Gastrocnemius medialis (tissue), 4 donors: ENCODE data around the gene PLPPR1. TPM values are rescaled to one million over a fixed set of nuclear protein-coding genes. Genes with fewer than 3 reads are reported as not detected.

Experiments used
- ATAC-seq, 2 donors: fragments of 150-250 bp; one replicate each; pipeline ENCODE4 v1.9.1; 2016
- DNase-seq, 2 donors: peaks; one replicate each; pipeline ENCODE4 v3.0.0-alpha.2; 2019
- H3K27ac ChIP-seq, 4 donors: fragments of 200-600 bp; sonication (generic); 1 replicate in 1 of 4; 2 replicates in 3 of 4; pipeline ENCODE4 v1.5.1; 2016 to 2018; ENCODE audit warnings: mild to moderate bottlenecking in 2 of 4, moderate library complexity in 1 of 4
- H3K27me3 ChIP-seq, 3 donors: fragments of 200-600 bp; sonication (generic) in 2 of 3; 1 replicate in 1 of 3; 2 replicates in 2 of 3; pipeline versions ENCODE4 v1.5.1 to v1.6.0; 2016 to 2019; ENCODE audit warnings: mild to moderate bottlenecking in 1 of 3, moderate library complexity in 1 of 3
- H3K36me3 ChIP-seq, 2 donors: fragments of 200-600 bp; sonication (generic) in 1 of 2; one replicate each; pipeline ENCODE4 v1.5.1; 2017 to 2018
- H3K4me1 ChIP-seq, 2 donors: fragments of 200-600 bp; sonication (generic) in 1 of 2; one replicate each; pipeline ENCODE4 v1.5.1; 2016 to 2017; ENCODE audit warnings: mild to moderate bottlenecking in 2 of 2
- H3K4me3 ChIP-seq, 4 donors: fragments of 200-600 bp; sonication (generic) in 3 of 4; 1 replicate in 1 of 4; 2 replicates in 3 of 4; pipeline ENCODE4 v1.5.1; 2016 to 2019; ENCODE audit warnings: mild to moderate bottlenecking in 2 of 4
- H3K9me3 ChIP-seq, 3 donors: fragments of 200-600 bp; sonication (generic) in 2 of 3; 1 replicate in 1 of 3; 2 replicates in 2 of 3; pipeline ENCODE4 v1.5.1; 2016 to 2019
- POLR2A ChIP-seq, 2 donors: fragments of 450-650 bp; IDR thresholded peaks; one replicate each; pipeline ENCODE4 v1.6.1; 2017; ENCODE audit warnings: antibody characterized with exemption in 2 of 2, mild to moderate bottlenecking in 2 of 2, moderate library complexity in 2 of 2
- in situ Hi-C, 4 donors: fragments of 200-750 bp; cut with MboI; loops; one replicate each; pipeline versions ENCODE4 v1.15.0 to v1.8.0; 2017; ENCODE audit warnings: low sequenced_read_pairs in 4 of 4
- intact Hi-C: fragments of 100-400 bp; cut with DNase I; formaldehyde crosslinking; loops from one replicate; pipeline ENCODE4 v1.15.1; 2023; ENCODE audit warnings: low total_unique reads
- total RNA-seq, 4 donors: library from RNA; depleted of rRNA; stranded (reverse); fragments of >200 nt; gene quantifications; one replicate each; pipeline versions ENCODE4 v1.1.0 to v1.2.3, GENCODE V29; 2016
- TF ChIP-seq, protein P1 (sequence below), 5 experiments: fragments of 450-650 bp in 3 of 5; fragments of 200-600 bp in 2 of 5; sonication (generic) in 2 of 5; IDR thresholded peaks in 4 of 5; conservative IDR thresholded peaks in 1 of 5; 1 replicate in 4 of 5; 2 replicates in 1 of 5; pipeline ENCODE4 v1.5.1; 2016 to 2019; ENCODE audit warnings: antibody characterized with exemption in 5 of 5, mild to moderate bottlenecking in 3 of 5, moderate library complexity in 3 of 5

Gene PLPPR1
- total RNA-seq, 4 donors from 2014 or later = not detected

DNA sequence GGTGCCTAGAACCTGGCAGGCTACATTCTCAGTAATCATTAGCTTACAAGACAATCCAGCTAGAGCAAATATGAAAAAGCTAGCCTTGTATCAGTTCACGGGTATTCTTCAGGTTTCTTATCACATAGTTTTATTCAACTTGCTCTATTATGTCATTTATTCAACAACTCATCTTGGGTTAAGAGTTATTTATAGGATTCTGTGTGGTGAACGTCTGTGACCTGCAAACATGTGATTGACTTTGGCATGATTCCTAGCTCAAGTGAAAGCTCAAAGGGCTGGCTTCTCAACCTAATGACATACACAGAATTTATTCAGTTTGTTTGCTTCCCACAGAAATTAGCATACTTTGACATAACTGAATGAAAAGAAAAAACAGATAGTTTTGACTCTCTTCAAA, 173.1 kb downstream of the PLPPR1 start:
- no peaks in the 10 kb centered on the region for H3K9me3 ChIP-seq
- TF ChIP-seq, protein P1, sequence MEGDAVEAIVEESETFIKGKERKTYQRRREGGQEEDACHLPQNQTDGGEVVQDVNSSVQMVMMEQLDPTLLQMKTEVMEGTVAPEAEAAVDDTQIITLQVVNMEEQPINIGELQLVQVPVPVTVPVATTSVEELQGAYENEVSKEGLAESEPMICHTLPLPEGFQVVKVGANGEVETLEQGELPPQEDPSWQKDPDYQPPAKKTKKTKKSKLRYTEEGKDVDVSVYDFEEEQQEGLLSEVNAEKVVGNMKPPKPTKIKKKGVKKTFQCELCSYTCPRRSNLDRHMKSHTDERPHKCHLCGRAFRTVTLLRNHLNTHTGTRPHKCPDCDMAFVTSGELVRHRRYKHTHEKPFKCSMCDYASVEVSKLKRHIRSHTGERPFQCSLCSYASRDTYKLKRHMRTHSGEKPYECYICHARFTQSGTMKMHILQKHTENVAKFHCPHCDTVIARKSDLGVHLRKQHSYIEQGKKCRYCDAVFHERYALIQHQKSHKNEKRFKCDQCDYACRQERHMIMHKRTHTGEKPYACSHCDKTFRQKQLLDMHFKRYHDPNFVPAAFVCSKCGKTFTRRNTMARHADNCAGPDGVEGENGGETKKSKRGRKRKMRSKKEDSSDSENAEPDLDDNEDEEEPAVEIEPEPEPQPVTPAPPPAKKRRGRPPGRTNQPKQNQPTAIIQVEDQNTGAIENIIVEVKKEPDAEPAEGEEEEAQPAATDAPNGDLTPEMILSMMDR (IDR thresholded peaks at IDR 0.05 in 4 of 5, conservative IDR thresholded peaks at IDR 0.05 in 1 of 5) = no peak
- TF ChIP-seq POLR2A (IDR thresholded peaks at IDR 0.05) = no peak
- H3K36me3 ChIP-seq = no peaks in the 10 kb centered on the region
- peaks cover 0 to 3% of the 10 kb centered on the region in 2 donors for H3K4me1 ChIP-seq
- intact Hi-C loops (no loop called here), in situ Hi-C loops (no loop called here)
- DNase-seq = no peak
- ATAC-seq = no peak
- no peak overlapping the region for H3K27ac ChIP-seq
- no peak overlapping the region for H3K4me3 ChIP-seq
- no peaks in the 10 kb centered on the region for H3K27me3 ChIP-seq

DNA sequence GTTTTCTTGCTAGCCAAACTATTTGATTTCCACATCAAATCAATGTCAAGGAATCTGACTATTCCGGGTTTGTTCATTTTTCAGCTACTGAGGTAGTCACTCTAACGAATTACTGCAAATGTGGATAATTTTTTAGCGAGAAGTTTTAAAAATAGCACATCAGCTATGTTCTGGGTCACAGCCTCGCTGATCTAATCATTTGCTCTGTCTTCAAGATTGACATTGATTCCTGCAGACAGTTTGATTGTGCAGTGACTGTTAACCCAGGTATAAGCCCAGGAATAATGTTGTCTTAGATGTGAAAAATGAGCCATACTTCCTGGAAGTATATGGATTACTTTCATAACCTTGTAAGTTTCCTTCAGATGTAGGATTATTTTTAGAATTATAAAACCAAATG, 181.1 kb downstream of the PLPPR1 start:
- Histone ChIP-seq H3K4me3 (no peak overlapping the region), H3K9me3 (no peaks in the 10 kb centered on the region), H3K4me1 (no peaks in the 10 kb centered on the region), H3K27ac (no peak overlapping the region), H3K36me3 (no peaks in the 10 kb centered on the region), H3K27me3 (no peaks in the 10 kb centered on the region)
- in situ Hi-C loops (no loop called here), intact Hi-C loops (no loop called here)
- ATAC-seq = no peak
- TF ChIP-seq, protein P1 (IDR thresholded peaks at IDR 0.05 in 4 of 5, conservative IDR thresholded peaks at IDR 0.05 in 1 of 5) = no peak
- TF ChIP-seq POLR2A (IDR thresholded peaks at IDR 0.05) = no peak
- no peak for DNase-seq

DNA sequence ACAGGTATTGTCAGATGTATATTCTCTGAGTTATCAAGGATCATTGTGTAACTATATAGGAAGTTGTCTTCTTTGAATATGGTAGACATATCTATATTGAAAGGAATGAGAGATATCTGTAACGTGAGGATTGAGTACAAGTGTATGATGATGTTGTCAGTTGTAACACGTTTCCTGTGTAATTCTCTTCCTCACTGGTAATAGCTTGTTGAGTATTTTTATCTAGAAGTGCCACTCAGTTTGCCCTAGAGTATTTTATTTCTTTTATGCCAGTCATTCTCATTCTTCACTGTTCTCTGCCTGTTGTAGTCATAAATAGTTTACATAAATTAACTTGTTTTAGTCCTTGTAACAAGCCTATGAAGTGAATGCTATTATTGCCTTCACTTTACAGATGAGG, 184.1 kb downstream of the PLPPR1 start:
- Histone ChIP-seq H3K27ac (no peak overlapping the region), H3K9me3 (no peaks in the 10 kb centered on the region), H3K4me3 (no peak overlapping the region), H3K4me1 (no peaks in the 10 kb centered on the region), H3K27me3 (no peaks in the 10 kb centered on the region), H3K36me3 (no peaks in the 10 kb centered on the region)
- DNase-seq (no peak), ATAC-seq (no peak)
- intact Hi-C loops (no loop called here), in situ Hi-C loops (no loop called here)
- TF ChIP-seq POLR2A (IDR thresholded peaks at IDR 0.05) = no peak
- TF ChIP-seq, protein P1 (IDR thresholded peaks at IDR 0.05 in 4 of 5, conservative IDR thresholded peaks at IDR 0.05 in 1 of 5) = no peak

- Histone ChIP-seq H3K36me3 (no peaks in the 10 kb centered on the region), H3K27ac (no peak overlapping the region), H3K4me1 (no peaks in the 10 kb centered on the region), H3K9me3 (no peaks in the 10 kb centered on the region), H3K4me3 (no peak overlapping the region), H3K27me3 (no peaks in the 10 kb centered on the region)
- intact Hi-C loops = no loop called here
- in situ Hi-C loops = no loop called here
- TF ChIP-seq, protein P1 (IDR thresholded peaks at IDR 0.05 in 4 of 5, conservative IDR thresholded peaks at IDR 0.05 in 1 of 5) = no peak
- no peak for TF ChIP-seq POLR2A (IDR thresholded peaks at IDR 0.05)
- DNase-seq (no peak), ATAC-seq (no peak)
Measured at GRCh38 chr9:101219030-101219429, 190.5 kb downstream of the PLPPR1 start.

GRCh38 chr9:101220341-101220740, 191.8 kb downstream of the PLPPR1 start:
- Histone ChIP-seq H3K27me3 (no peaks in the 10 kb centered on the region), H3K4me1 (no peaks in the 10 kb centered on the region), H3K9me3 (no peaks in the 10 kb centered on the region), H3K36me3 (no peaks in the 10 kb centered on the region), H3K27ac (no peak overlapping the region), H3K4me3 (no peak overlapping the region)
- intact Hi-C loops = no loop called here
- TF ChIP-seq, protein P1 (IDR thresholded peaks at IDR 0.05 in 4 of 5, conservative IDR thresholded peaks at IDR 0.05 in 1 of 5) = no peak
- no peak for TF ChIP-seq POLR2A (IDR thresholded peaks at IDR 0.05)
- in situ Hi-C loops = no loop called here
- ATAC-seq = no peak
- no peak for DNase-seq
